GM21381 (cell line): Measurements from ENCODE around the gene BPIFB2.
"Not testable (repeated sequence)": the region's sequence is repeated elsewhere in the genome, so short reads cannot be mapped to it uniquely, and the experiment has no call there.

ENCODE experiments used
- ATAC-seq: cut with Tn5 transposase; IDR thresholded peaks from one replicate; pipeline ENCODE4 v1.9.1; 2021; ENCODE audit warnings: mild to moderate bottlenecking, moderate library complexity; ENCODE audit not compliant: unreplicated experiment

BPIFB2 gene

DNA sequence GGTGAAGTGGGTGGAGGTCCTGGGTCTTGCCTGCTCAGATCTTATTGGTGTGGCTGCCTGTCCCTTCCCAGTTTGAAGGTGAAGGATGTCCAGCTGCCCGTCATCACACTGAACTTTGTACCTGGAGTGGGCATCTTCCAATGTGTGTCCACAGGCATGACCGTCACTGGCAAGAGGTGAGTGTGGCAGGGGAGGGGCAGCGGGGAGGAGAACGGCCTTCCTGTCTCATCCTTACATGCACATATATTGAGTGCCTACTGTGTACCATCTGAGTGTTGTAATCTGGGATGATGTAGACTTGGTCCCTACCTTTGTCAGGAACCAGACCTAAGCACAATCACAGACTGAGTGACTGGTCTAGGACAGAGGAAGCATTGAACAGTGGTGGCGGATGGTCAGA lies 26.6 kb downstream of the BPIFB2 start:
- ATAC-seq: no peak

DNA sequence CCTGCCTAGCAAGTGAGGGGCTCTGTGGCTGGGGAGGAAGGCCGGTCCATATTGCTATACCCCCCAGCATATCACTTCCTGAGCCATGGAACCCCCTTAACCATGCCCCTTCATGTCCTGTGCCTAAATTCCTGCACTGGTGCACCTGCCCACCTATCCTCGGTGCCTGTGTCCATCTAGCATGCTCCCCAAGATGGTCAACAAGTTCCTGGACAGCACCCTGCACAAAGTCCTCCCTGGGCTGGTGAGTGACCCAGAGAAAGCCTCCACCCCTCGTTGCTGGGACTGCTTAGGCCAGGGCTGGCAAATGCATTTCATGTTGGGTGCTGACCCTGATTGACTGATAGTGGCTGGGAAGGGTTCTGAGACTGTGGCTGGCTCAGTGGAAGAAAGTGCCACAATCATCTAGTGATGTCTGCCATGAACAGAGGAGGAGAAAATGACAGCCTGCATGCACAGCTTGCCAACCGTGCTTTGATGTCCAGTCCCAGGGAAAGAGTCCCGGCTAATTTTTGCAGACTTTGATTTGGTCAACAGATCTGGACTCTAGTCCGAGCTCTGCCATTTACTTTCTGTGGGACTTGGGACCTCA lies 27.5 kb downstream of the BPIFB2 start:
- no peak for ATAC-seq

DNA sequence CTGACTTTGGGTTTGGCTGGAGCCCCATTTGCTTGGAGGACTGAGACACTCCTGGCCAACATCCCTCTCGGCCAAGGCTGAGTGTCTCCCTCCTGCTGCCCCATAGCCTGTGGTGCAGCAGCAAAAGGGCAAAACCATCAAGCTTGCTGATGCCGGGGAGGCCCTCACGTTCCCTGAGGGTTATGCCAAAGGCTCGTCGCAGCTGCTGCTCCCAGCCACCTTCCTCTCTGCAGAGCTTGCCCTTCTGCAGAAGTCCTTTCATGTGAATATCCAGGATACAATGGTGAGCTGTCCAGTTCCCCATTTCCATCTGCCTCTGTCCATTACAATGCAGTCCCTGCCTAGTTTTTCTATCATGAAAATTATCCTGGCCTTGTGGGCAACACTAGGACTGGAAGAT lies 30.0 kb downstream of the BPIFB2 start:
- no peak for ATAC-seq

DNA sequence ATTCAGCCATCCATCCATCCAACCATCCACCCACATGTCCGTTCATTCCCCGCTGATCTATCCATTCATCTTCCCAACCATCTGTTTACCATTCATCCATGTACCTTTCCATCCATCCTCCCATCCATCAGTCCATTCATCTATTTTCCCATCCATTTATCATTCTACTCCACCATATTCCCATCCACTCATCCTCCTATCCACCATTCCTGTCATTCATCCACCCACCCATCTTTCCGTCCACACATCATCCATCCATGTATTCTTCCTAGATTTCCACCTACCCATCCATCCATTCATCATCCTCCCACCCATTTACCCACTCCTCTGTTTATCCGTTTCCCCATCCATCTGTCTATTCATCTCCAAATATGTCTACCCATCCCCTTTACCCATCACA lies 30.7 kb downstream of the BPIFB2 start:
- ATAC-seq: no peak

DNA sequence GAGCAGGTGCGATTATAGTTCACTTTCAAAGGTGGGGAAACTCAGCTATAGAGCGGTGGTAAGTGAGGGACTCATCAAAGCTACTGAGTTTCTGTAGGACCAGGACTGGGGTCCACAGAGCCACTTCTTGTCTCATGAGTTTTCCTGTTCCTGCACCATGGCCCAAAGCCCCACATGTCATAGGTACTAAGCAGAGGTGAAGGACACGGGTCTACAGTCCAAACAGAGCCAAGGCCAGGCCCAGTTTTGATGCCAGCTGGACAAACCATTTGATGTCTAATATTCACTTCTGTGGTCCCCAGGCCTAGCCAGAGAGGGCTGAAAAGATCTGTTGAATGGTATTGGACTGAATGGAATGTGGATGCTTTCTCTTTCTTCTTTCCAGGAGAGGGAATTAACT lies 34.9 kb downstream of the BPIFB2 start:
- no peak for ATAC-seq

DNA sequence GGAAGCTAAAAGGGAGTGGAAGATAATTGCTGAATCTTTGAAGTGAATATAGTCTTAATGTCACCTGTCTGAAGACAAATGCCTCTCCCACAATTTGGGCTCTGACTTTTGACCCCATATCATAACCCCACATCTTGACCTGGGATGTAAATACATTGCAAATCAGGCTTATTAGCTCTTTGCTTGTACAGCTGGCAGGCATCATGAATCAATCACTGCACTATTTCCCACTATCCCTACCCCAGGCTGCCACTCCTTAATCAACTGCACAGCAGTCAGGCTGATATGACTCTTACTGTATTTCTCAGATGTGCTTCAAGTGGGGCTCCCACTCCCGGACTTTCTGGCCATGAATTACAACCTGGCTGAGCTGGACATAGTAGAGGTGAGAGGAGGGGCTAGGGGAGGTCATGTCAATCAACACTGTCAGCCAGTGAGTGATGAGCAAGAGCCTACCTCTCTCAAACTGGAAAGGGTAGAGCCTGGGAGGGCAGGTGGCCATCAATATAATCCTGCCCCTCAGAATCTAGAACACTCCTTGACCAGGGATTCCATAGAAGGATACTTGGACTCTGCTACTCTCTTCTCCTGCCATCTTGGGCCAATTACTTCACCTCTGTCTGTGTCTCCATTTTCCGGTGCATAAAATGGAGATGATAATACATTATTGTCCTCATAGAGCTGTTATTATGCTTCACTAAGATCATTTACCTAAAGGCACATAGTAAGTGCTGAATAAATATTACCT lies 35.7 kb downstream of the BPIFB2 start:
- ATAC-seq: no peak

DNA sequence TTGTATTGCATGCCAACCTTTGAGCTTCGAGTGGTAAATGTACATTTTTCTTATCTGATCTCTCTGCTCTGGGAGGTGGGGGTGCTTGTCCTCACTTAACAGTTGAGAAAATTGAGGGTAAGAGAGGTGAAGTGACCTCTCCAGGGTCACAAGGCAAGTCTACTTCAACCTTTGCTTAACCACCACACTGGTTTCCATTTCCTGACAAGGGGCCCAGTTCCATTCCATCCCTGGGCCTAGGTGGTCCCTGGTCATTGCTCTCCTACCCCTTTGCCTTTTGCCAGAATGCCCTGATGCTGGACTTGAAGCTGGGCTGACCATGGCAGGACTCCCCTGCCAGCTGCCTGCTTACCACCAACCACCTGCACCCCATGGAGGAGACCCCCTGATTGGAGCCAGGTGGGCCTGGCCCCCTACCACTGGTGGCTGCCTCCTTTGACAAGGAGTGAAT lies 36.3 kb downstream of the BPIFB2 start:
- no peak for ATAC-seq

DNA sequence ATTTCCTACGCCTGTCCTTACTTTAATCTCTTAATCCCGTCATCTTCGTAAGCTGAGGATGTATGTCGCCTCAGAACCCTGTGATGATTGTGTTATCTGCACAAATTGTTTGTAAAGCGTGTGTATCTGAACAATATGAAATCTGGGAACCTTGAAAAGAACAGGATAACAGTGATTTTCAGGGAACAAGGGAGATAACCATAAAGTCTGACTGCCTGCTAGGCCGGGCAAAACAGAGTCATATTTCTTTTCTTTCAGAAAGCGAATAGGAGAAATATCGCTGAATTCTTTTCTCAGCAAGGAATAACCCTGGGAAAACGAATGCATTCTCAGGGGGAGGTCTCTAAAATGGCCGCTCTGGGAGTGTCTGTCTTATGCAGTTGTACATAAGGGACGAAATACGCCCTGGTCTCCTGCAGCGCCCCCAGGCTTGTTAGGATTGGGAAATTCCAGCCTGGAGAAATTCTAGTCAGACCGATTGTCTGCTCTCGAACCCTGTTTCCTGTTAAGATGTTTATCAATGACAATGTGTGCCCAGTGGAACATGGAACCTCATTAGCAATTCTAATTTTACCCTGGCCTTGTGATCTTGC lies 37.7 kb downstream of the BPIFB2 start:
- ATAC-seq: not testable (repeated sequence)

DNA sequence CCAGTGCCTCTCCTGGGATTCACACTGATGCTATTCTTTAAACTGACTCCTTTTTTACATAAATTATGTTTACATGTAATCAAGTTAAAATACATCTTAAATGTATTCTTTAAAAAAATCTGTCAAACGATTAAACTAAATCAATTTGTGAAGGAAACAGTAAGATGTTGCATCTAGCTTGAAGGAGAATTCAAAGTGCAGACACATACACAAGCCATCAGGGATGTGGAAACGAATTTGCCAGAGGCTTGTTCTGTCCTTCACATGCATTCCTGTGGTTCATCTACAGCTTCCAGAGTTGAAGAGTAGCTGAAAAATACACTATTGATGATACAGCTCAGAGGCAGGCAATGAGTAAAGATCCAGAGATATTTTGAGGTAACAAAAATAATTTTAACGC lies 38.9 kb downstream of the BPIFB2 start:
- no peak for ATAC-seq

DNA sequence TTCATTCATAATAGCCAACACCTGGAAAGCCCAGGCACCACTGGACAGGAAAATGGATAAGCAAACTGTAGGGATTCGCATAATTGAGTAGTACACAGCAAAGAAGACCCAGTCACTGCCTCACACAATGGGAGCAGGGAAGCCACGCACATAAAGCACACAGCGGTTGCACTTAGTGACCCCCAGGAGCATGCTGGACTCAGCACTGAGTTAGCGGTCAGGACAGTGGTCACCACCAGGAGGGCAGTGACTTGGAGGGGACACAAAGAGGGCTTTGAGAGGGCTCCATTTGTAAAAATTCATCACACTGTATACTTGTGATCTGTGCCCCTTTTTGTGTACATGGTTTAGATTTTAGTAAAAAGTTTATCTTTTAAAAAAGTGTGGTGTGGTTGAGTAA lies 43.8 kb downstream of the BPIFB2 start:
- no peak for ATAC-seq

DNA sequence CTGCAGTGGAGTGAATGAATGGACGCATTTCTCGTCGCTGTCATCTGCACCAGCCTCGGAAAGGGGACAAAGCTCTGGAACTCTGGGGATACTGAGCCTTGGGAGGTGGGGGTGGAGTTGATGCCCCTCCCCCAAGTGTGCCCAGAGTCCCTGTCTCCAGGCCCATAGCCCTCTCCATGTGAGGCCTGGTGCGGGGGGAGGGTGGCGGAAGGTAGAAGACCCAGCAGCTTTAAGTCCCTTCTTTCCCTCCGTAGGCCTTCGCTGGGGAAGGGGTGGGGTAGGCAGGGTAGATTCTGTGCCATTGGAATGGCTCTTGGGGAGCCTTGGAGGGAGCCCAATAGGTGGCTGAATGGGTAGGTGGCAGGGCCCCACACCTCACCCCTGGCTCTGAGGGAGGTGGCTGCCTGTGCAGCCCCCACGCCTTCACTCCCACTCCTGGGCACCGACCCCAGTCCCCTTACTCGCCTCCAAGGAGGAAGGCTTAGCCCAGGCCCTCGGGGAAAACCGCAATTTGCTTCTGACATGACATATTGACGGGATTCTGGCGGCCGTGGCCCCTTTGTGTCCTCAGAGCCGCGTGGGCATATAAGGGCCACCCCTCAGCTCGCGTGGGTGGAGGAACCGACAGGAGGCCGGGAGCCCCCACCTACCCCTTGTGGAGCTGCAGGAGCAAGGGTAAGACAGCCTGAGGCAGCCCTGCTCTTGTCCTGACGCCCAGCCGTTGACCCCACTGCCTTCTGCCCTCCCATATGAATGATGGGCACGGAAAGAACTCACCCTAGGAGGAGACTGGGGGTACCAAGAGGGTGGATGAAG lies 46.0 kb downstream of the BPIFB2 start, which contains the start of gene BPIFB3:
TSS of gene BPIFB3 (plus strand) at position 613 of the 816 bp plus-strand sequence. CDS start 1,533 bp downstream, outside the sequence.
- no peak for ATAC-seq

DNA sequence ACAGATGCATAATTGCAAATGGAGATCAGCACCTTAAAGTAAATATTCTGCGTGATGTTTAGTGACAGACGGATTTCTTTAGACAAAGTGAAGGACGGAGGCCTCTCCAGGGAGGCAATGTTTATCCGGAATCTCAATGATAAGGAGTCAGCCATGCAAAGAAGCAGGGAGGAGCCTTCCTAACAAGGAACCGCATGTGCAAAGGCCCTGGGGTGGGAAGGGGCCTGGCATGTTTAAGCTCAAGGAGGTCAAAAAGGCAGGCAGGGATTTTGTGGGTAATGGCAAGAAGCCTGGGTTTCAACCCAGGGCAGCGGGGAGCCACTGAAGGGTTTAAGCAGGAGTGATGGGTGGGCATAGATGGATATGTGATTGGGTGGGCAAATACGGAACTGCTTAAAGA lies 46.9 kb downstream of the BPIFB2 start:
- ATAC-seq: no peak

DNA sequence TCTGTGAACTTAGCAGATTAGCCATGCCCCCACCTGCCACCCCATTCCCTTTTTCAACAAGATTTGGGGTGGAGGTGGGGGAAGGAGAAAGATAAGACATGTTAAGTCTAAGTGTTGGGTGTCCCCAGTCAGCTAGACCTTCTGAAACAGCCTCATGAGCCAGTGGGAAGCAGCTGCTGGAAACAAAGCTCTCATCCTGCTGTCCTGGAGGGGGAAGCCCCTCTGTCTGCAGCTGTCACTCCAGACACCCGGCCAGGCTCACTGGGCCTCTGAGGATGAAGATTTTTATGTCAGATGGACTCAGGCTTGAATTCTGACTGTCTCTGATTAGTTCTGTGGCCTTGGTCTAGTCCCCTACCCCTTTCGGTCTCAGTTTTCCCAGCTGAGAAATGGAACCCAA lies 47.3 kb downstream of the BPIFB2 start:
- ATAC-seq: no peak

DNA sequence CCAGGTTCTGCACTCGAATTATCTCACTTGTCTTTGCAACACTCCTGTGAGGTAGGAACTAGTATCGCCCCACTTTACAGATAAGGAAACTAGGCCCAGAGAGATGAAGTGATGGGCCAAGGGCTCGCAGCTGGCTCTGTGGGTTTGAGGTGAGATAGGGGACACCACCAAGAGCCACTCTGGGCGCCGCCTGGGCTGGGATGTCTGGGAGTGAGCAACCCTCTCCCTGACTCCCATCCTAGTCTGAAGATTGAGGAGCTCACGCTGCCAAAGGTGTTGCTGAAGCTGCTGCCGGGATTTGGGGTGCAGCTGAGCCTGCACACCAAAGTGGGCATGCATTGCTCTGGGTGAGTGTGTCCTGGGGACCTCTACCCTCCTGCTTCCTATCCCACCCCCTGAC lies 51.6 kb downstream of the BPIFB2 start:
- no peak for ATAC-seq

DNA sequence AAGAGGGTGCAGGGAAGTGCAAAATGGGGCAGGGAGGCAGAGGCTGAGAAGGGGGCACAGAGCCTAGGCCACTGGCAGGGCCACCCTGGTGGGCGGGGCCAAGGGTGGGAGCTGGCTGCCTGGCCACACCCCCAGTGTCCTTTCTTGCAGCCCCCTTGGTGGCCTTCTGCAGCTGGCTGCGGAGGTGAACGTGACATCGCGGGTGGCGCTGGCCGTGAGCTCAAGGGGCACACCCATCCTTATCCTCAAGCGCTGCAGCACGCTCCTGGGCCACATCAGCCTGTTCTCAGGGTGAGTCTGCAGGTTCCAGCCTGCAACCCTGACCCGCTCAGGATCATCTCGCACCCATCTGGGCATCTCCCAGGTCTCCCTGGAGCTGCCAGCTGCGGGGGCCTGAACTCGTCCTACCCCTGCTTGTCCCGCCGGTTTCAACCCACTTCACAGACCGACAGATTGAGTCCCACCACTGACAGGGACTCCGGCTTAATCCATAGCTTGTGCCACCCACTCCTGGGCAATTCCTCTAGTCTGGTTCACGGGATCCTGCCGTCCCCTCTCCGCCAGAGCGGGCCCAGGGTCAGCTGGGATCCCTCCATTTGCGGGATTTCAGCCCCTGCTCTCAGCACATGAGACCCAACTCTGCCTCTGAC lies 52.4 kb downstream of the BPIFB2 start:
- ATAC-seq: no peak

DNA sequence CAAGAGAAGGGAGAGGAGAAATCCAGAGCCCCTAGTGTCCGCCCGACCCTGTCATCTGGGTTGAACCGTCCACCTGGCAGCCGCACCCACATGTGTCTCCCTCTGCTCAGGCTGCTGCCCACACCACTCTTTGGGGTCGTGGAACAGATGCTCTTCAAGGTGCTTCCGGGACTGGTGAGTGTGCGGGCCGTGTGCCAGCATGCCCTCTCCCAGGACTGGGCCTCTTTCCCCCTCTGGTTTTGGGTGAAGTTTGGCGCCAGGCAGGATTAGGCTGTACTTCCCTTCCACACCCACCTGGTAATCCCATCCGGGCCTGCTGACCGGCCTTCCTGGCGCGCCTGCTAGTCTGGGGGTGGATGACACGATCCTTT lies 54.1 kb downstream of the BPIFB2 start:
- no peak for ATAC-seq

DNA sequence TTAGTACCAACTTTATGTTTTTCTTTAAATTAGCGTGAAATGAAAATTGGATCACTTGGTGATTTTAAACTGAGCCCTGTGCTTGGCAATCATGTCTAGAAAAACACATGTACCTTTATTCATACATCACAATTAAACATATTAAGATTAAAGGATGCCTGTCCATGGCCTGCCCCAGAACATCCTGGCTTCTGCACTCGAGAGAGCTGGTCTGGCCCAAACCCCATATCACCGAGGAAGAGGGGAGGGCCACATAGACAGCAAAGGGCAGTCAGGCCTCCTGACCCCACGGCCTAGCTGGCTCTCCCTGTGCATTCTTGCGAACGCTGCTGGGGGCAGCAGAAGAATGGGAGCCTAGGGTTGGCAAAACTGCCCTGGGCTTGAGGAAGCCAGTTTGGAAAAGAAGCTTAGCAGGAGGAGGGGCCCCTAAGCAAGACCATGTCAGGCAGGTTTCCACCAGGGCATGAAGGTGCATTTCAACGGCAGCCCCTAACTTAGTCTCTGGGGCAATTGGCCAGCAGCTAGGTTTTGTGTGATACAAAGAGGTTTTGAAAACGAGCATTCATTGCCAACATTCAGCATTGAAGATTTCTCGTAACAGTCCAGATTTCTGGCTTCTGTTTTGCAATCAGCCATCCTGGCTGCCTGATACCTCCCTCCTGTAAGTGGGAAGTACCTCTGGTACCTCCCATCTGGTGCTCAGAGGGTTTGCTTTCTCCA lies 54.8 kb downstream of the BPIFB2 start:
- ATAC-seq: no peak

DNA sequence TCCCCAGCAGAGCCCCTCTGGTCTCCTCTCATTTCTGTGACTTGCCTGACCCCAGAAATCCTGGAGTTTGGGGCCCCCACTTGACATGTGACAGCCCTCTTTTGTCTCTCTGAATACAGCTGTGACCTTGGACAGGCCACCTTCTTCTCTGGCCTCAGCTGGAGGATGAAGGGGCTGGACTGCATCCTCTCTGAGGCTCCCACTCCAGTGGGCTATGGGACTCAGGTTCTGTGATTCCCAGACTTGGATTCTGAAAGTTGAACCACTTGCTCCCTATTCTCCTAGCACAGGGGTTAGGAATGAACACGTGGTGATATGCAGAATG lies 55.3 kb downstream of the BPIFB2 start:
- ATAC-seq: no peak

DNA sequence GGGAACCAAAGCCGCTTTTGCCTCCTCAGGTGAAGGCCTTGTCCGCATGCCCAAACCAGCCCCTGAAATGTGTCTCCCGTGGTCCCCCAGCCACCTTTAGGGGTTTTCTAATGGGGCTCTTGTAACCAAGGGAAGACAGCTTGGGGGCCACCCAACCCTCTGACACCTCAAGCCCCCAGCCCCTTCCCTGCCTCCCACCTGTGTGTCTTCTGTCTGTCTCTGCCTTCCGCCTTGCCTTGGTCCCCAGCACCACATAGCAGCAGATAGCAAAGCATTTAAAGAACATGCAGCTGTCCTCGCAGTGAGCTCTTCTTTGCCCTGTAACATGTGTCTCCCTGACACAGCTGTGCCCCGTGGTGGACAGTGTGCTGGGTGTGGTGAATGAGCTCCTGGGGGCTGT lies 55.8 kb downstream of the BPIFB2 start:
- ATAC-seq: no peak

DNA sequence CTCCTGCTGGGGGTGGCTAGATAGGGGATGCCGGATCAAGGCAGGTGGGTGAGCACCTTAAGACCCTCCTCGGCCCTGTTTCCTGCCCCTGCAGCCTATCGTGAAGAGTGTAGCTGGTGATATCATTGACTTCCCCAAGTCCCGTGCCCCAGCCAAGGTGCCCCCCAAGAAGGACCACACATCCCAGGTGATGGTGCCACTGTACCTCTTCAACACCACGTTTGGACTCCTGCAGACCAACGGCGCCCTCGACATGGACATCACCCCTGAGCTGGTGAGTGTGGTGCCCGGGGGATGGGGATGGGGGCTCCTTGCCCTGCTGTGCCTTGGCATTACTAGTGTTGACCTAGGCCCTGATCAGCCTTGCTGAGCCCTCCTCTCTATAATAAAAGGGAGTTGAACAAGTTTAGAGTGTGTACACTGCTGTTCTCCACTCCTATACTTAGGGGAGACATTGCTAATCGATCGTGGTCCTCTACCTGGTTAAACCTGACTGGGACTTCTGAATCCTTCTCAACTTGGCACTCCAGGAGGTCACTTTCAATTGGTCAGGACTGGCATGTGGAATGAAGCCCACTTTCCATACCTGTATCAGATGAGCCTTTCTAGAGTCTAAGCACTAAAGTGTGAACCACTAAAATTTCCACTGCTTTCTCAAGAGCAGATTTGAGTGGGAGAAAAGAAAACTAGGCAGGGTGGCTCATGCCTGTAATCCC lies 57.2 kb downstream of the BPIFB2 start:
- ATAC-seq: no peak
